Astrocyte of the cerebellum (primary cell): ENCODE results near the gene KLF13.

Experiments
- DNase-seq: peaks from one replicate; pipeline ENCODE4 v3.0.0-alpha.2; 2011; ENCODE audit warnings: low read depth
- H3K4me3 ChIP-seq: 2 replicates; pipeline ENCODE4 v1.5.1; 2011; ENCODE audit warnings: mild to moderate bottlenecking, low read depth, low read length, moderate library complexity
- in situ Hi-C: cut with HindIII; loops from 2 replicates; pipeline ENCODE4 v1.10.0; 2017; ENCODE audit warnings: low sequenced_read_pairs
- TF ChIP-seq, protein P1 (sequence below): IDR thresholded peaks from 2 replicates; pipeline ENCODE4 v1.5.1; 2012; ENCODE audit warnings: low read length, low read depth, moderate library complexity, mild to moderate bottlenecking; ENCODE audit errors: missing control alignments

The KLF13 gene

DNA sequence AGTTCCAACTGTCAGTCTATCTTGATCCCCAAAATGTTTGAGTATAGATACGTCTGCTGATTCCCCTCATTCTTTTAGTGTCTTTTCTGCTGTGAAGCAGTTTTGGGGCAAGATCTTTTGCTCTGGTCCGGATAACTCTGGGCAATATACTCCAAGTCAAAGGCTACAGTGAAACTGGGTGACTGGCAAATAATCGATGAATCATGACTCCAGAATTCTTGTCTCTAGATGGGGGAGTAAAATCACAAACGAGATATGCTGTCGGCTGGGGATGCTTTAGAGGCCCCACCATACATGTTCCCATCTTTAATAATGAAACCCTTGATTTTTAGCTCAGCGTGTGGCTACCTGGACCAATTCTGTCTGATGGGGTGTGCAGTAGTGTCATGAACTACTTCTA, 76.5 kb downstream of the KLF13 start:
- in situ Hi-C loops: no loop called here
- no peak for DNase-seq
- TF ChIP-seq, protein P1, sequence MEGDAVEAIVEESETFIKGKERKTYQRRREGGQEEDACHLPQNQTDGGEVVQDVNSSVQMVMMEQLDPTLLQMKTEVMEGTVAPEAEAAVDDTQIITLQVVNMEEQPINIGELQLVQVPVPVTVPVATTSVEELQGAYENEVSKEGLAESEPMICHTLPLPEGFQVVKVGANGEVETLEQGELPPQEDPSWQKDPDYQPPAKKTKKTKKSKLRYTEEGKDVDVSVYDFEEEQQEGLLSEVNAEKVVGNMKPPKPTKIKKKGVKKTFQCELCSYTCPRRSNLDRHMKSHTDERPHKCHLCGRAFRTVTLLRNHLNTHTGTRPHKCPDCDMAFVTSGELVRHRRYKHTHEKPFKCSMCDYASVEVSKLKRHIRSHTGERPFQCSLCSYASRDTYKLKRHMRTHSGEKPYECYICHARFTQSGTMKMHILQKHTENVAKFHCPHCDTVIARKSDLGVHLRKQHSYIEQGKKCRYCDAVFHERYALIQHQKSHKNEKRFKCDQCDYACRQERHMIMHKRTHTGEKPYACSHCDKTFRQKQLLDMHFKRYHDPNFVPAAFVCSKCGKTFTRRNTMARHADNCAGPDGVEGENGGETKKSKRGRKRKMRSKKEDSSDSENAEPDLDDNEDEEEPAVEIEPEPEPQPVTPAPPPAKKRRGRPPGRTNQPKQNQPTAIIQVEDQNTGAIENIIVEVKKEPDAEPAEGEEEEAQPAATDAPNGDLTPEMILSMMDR: no peak
- H3K4me3 ChIP-seq: no peak overlapping the region

DNA sequence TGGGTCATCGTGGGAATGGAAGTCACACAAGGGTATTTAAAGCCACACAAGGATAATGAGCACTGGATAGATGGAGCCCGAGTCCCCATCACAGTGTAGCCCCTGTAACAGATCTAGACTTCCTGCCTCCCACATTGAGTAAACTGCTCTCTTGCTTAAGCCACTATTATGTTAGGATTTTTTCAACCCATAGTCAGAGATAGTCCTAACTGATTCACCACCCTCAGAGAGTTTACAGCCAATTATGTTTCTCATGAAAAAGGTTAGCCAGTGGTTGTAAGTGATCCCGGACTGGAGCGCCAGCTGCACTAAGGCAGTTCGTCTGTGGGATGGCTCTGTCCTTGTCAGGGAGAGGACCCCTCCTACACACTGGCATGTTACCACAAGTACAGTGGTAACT, 77.0 kb downstream of the KLF13 start:
- in situ Hi-C loops: no loop called here
- TF ChIP-seq, protein P1: no peak
- H3K4me3 ChIP-seq: no peak overlapping the region
- DNase-seq: no peak

DNA sequence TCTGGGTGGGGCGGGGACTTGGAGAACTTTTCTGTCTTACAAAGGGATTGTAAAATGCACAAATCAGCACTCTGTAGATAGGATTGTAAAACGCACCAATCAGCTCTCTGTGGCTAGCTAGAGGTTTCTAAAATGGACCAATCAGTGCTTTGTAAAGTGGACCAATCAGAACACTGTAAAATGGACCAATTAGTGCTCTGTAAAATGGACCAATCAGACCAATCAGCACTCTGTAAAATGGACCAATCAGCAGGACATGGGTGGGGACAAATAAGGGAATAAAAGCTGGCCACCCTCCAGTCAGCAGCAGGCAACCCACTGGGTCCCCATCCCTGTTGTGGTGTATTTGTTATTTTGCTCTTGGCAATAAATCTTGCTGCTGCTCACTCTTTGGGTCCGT, 77.7 kb downstream of the KLF13 start:
- no peak overlapping the region for H3K4me3 ChIP-seq
- DNase-seq: no peak
- TF ChIP-seq, protein P1: no peak
- in situ Hi-C loops: no loop called here

DNA sequence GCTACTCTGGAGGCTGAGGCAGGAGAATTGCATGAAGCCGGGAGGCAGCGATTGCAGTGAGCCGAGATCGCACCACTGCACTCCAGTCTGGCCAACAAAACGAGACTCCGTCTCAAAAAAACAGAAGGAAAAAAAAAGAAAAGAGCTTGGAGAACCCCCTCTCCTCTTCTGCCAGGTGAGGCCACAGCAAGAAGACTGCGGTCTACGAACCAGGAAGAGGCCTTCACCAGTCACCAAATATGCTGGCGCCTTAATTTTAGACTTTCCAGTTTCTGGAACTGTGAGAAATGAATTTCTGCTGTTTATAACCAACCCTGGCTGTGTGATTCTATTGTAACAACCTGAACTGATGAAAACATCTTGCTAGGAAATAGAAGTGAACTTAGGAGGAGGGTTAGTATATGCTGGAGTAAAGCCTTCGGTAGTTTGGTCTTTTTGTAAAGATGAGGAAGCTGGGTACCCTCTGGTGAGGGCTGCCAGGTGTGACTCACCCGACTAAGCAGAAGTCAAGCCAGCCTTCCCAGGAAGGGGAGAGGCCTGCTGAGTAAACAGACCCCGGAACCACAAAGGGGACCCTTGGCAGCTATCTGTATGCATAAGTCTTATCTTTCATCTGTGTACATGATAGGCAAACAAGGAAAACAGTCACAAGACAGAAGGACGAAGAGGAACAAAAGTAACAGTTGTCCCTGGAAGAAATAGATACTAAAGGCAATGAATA, 78.7 kb downstream of the KLF13 start:
- in situ Hi-C loops: loop anchor here (5.0 kb wide), 1 partner anchor 72 kb away; no protein-coding TSS in a partner anchor
- no peak for DNase-seq
- TF ChIP-seq, protein P1: no peak
- H3K4me3 ChIP-seq: no peak overlapping the region

DNA sequence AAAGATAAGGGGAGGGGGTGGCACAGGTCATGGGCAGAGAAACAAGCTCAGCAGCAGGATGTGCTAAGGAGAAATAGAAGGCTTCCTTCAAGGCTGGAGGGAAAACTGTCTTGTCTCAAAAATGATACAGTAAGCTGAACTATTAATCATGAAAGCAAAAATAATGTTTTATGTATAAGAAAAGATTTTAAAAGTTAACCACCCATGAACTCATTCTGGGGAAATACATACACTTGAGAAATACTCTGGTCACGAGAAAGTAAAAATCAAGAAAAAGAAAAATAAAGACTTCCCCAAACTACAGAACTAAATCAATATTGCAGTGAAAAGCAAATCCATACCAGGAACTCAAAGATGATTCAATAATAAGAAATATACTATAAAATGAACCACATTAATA, 80.7 kb downstream of the KLF13 start:
- TF ChIP-seq, protein P1: no peak
- no peak overlapping the region for H3K4me3 ChIP-seq
- no peak for DNase-seq
- in situ Hi-C loops: loop anchor here (5.0 kb wide), 1 partner anchor 70 kb away; no protein-coding TSS in a partner anchor

DNA sequence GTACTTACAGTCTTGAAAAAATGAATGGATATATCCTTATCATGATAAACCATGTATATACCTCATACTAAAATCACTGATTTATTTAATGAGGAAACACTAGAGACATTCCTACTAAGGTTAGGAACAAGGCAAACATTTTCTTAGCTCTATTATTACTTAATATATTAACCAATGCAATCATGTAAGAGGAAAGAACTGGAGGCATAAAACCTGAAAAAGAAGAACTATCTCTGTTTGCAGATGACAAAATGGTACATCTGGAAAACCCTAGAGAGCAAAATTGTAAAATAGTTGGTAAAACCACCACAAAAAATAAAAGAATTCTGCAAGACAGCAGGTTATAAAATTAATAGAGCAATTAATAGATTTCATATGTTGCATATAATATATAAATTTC, 81.2 kb downstream of the KLF13 start:
- TF ChIP-seq, protein P1: no peak
- DNase-seq: no peak
- in situ Hi-C loops: loop anchor here (5.0 kb wide), 1 partner anchor 69 kb away; no protein-coding TSS in a partner anchor
- no peak overlapping the region for H3K4me3 ChIP-seq

DNA sequence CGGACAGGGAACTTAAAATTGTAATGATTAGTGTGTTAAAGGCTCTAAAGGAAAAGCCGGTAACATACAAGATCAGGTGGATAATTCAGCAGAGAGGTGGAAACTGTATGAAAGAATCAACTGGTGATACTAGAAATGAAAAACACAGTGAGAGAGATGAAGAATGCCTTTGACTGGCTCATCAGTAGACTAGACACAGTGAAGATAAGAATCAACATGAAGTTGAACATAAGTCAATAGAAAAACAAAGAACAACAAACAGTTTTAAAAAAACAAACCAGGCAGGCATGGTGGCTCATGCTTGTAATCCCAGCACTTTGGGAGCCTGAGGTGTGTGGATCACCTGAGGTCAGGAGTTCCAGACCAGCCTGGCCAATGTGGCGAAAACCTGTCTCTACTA, 82.1 kb downstream of the KLF13 start:
- TF ChIP-seq, protein P1: no peak
- DNase-seq: no peak
- in situ Hi-C loops: loop anchor here (5.0 kb wide), 1 partner anchor 69 kb away; no protein-coding TSS in a partner anchor
- H3K4me3 ChIP-seq: no peak overlapping the region
